IMR-90 (cell line): ENCODE data around the gene ACSS1. TPM values are rescaled to one million over a fixed set of nuclear protein-coding genes. Genes with fewer than 3 reads are reported as not detected.

ENCODE experiments used
- ATAC-seq: fragments of 200-7000 bp; cut with Tn5 transposase; 2 replicates; pipeline ENCODE4 v1.9.1; 2020; ENCODE audit warnings: low read depth, mild to moderate bottlenecking, moderate library complexity
- BruUV-seq: library from RNA; stranded (reverse); fragments of 400-500 nt; replicated peaks from 2 replicates; lab custom pipeline; 2021; lab: Mats Ljungman, UMichigan
- CTCF ChIA-PET: fragments of 300-600 bp; formaldehyde crosslinking; extraction: SDS; loops from one replicate; lab custom pipeline; 2021; ENCODE audit warnings: antibody characterized with exemption; lab: Yijun Ruan, JAX
- POLR2A ChIA-PET: fragments of 300-600 bp; sonication (Branson Sonifier 250); formaldehyde crosslinking; loops from one replicate; lab custom pipeline; 2022; ENCODE audit warnings: antibody characterized with exemption; ENCODE audit not compliant: unreplicated experiment; lab: Charles Lee
- DNase-seq: peaks from one replicate; pipeline ENCODE4 v3.0.0; 2013
- H2AFZ ChIP-seq: replicated peaks from 2 replicates; pipeline ENCODE3; 2013; ENCODE audit warnings: low read length, mild to moderate bottlenecking; ENCODE audit not compliant: poor library complexity
- H2AK5ac ChIP-seq: 2 replicates; pipeline ENCODE4 v1.6.1; 2013; ENCODE audit warnings: low read depth, low read length, inconsistent platforms
- H2AK9ac ChIP-seq: replicated peaks from 2 replicates; pipeline ENCODE3; 2013; ENCODE audit warnings: mild to moderate bottlenecking, low read depth, low read length, moderate library complexity; ENCODE audit not compliant: poor library complexity
- H2BK120ac ChIP-seq: 2 replicates; pipeline ENCODE4 v1.6.1; 2013; ENCODE audit warnings: low read depth, low read length, inconsistent platforms
- H2BK15ac ChIP-seq: 3 replicates; pipeline ENCODE4 v1.6.1; 2013; ENCODE audit warnings: low read depth, low read length, inconsistent platforms
- H2BK20ac ChIP-seq: 2 replicates; pipeline ENCODE4 v1.6.1; 2013; ENCODE audit warnings: low read depth, mild to moderate bottlenecking, inconsistent platforms, low read length, moderate library complexity
- H2BK5ac ChIP-seq: 2 replicates; pipeline ENCODE4 v1.6.1; 2013; ENCODE audit warnings: mild to moderate bottlenecking, low read depth, low read length, inconsistent platforms; ENCODE audit not compliant: poor library complexity, severe bottlenecking
- H3K14ac ChIP-seq: replicated peaks from 2 replicates; pipeline ENCODE4 v1.6.1; 2013; ENCODE audit warnings: low read depth, low read length, inconsistent platforms
- H3K18ac ChIP-seq: 2 replicates; pipeline ENCODE4 v1.6.1; 2013; ENCODE audit warnings: low read depth, low read length, control low read depth
- H3K23ac ChIP-seq: 2 replicates; pipeline ENCODE4 v1.6.1; 2013; ENCODE audit warnings: low read depth, low read length, inconsistent platforms
- H3K27ac ChIP-seq: 2 replicates; pipeline ENCODE4 v1.5.1; 2013; ENCODE audit warnings: mild to moderate bottlenecking, control low read depth, low read length; ENCODE audit not compliant: insufficient read depth
- H3K27me3 ChIP-seq: 2 replicates; pipeline ENCODE4 v1.6.1; 2013; ENCODE audit warnings: low read length; ENCODE audit not compliant: control insufficient read depth, insufficient read depth
- H3K36me3 ChIP-seq: 2 replicates; pipeline ENCODE4 v1.6.1; 2013; ENCODE audit warnings: low read length, mixed read lengths; ENCODE audit not compliant: control insufficient read depth, insufficient read depth
- H3K4ac ChIP-seq: 2 replicates; pipeline ENCODE4 v1.6.1; 2013; ENCODE audit warnings: low read depth, low read length, inconsistent platforms
- H3K4me1 ChIP-seq: 2 replicates; pipeline ENCODE4 v1.6.1; 2013; ENCODE audit warnings: low read length, mixed read lengths; ENCODE audit not compliant: control insufficient read depth, insufficient read depth
- H3K4me2 ChIP-seq: 2 replicates; pipeline ENCODE4 v1.6.1; 2013; ENCODE audit warnings: low read depth, mild to moderate bottlenecking, control low read depth, low read length, moderate library complexity
- H3K4me3 ChIP-seq: 2 replicates; pipeline ENCODE4 v1.5.1; 2013; ENCODE audit warnings: low read depth, mild to moderate bottlenecking, control low read depth, low read length, moderate library complexity; ENCODE audit not compliant: insufficient read depth
- H3K56ac ChIP-seq: 2 replicates; pipeline ENCODE4 v1.6.1; 2013; ENCODE audit warnings: low read length, inconsistent platforms; ENCODE audit not compliant: insufficient read depth; ENCODE audit errors: extremely low read depth
- H3K79me1 ChIP-seq, 2 experiments: 2 replicates each; pipeline ENCODE4 v1.6.1; 2013; ENCODE audit warnings: low read length in 2 of 2, inconsistent platforms in 1 of 2, low read depth in 1 of 2
- H3K9ac ChIP-seq: 2 replicates; pipeline ENCODE4 v1.6.1; 2013; ENCODE audit warnings: low read depth, low read length, control low read depth
- H3K9me1 ChIP-seq: 2 replicates; pipeline ENCODE4 v1.6.1; 2013; ENCODE audit warnings: low read length, inconsistent platforms; ENCODE audit not compliant: insufficient read depth
- H3K9me3 ChIP-seq: 2 replicates; pipeline ENCODE4 v1.6.1; 2013; ENCODE audit warnings: low read length; ENCODE audit not compliant: control insufficient read depth, insufficient read depth
- H4K20me1 ChIP-seq: 2 replicates; pipeline ENCODE4 v1.6.1; 2013; ENCODE audit warnings: low read length, inconsistent platforms; ENCODE audit not compliant: insufficient read depth
- H4K5ac ChIP-seq: 2 replicates; pipeline ENCODE4 v1.6.1; 2013; ENCODE audit warnings: mild to moderate bottlenecking, low read depth, low read length, control low read depth
- H4K8ac ChIP-seq, 2 experiments: 2 replicates each; pipeline ENCODE4 v1.6.1; 2013; ENCODE audit warnings: low read depth in 2 of 2, low read length in 2 of 2, control low read depth in 1 of 2, inconsistent platforms in 1 of 2
- H4K91ac ChIP-seq: 2 replicates; pipeline ENCODE4 v1.6.1; 2013; ENCODE audit warnings: low read depth, low read length, inconsistent platforms; ENCODE audit not compliant: insufficient read depth
- BHLHE40 ChIP-seq: fragments of 150-350 bp; IDR thresholded peaks from 2 replicates; pipeline ENCODE4 v1.6.1; 2016; ENCODE audit warnings: mild to moderate bottlenecking, low read depth, low read length
- CEBPB ChIP-seq: IDR thresholded peaks from 2 replicates; pipeline ENCODE4 v1.6.1; 2012; ENCODE audit warnings: low read depth, low read length, improper control_type of control experiment
- CHD1 ChIP-seq: IDR thresholded peaks from 2 replicates; pipeline ENCODE4 v1.6.1; 2012; ENCODE audit warnings: low read depth, low read length, improper control_type of control experiment
- CTCF ChIP-seq: conservative IDR thresholded peaks from 2 replicates; pipeline ENCODE4 v1.5.1; 2012; ENCODE audit warnings: mild to moderate bottlenecking, low read depth, low read length, improper control_type of control experiment
- ELK1 ChIP-seq: fragments of 150-350 bp; IDR thresholded peaks from 2 replicates; pipeline ENCODE4 v1.6.1; 2016; ENCODE audit warnings: low read depth, mild to moderate bottlenecking, low read length, moderate library complexity, borderline replicate concordance
- FOS ChIP-seq: fragments of 150-350 bp; IDR thresholded peaks from 2 replicates; pipeline ENCODE4 v1.6.1; 2016; ENCODE audit warnings: low read depth, low read length
- MAFK ChIP-seq: IDR thresholded peaks from 2 replicates; pipeline ENCODE4 v1.6.1; 2012; ENCODE audit warnings: low read depth, low read length, improper control_type of control experiment
- MAZ ChIP-seq: IDR thresholded peaks from 2 replicates; pipeline ENCODE4 v1.6.1; 2012; ENCODE audit warnings: low read depth, mild to moderate bottlenecking, low read length, improper control_type of control experiment, moderate library complexity, borderline replicate concordance
- MXI1 ChIP-seq: IDR thresholded peaks from 2 replicates; pipeline ENCODE4 v1.6.1; 2012; ENCODE audit warnings: low read depth, mild to moderate bottlenecking, low read length, moderate library complexity, borderline replicate concordance
- NFE2L2 ChIP-seq: fragments of 150-350 bp; IDR thresholded peaks from 2 replicates; pipeline ENCODE4 v1.6.1; 2016; ENCODE audit warnings: low read depth, mild to moderate bottlenecking, low read length
- POLR2A ChIP-seq: IDR thresholded peaks from 2 replicates; pipeline ENCODE4 v1.6.1; 2012; ENCODE audit warnings: mild to moderate bottlenecking, low read depth, low read length
- RAD21 ChIP-seq: IDR thresholded peaks from 2 replicates; pipeline ENCODE4 v1.6.1; 2012; ENCODE audit warnings: low read length, improper control_type of control experiment
- RCOR1 ChIP-seq: IDR thresholded peaks from 2 replicates; pipeline ENCODE4 v1.6.1; 2012; ENCODE audit warnings: mild to moderate bottlenecking, low read length, improper control_type of control experiment; ENCODE audit not compliant: insufficient replicate concordance
- RFX5 ChIP-seq: IDR thresholded peaks from 2 replicates; pipeline ENCODE4 v1.8.0; 2012; ENCODE audit warnings: low read depth, mild to moderate bottlenecking, low read length, moderate library complexity
- SMC3 ChIP-seq: fragments of 150-350 bp; IDR thresholded peaks from 2 replicates; pipeline ENCODE4 v1.6.1; 2016; ENCODE audit warnings: low read depth, mild to moderate bottlenecking, antibody characterized with exemption, low read length, moderate library complexity
- USF2 ChIP-seq: fragments of 150-350 bp; IDR thresholded peaks from 2 replicates; pipeline ENCODE4 v1.6.1; 2017; ENCODE audit warnings: mild to moderate bottlenecking, antibody characterized with exemption, low read length, low read depth
- WGBS, 2 experiments: methylation state at CpG; one replicate each; pipeline versions ENCODE4 v1.1.5 to v1.1.7; 2013; ENCODE audit warnings: missing lambda C conversion rate in 2 of 2; ENCODE audit not compliant: insufficient read length in 1 of 2; ENCODE audit errors: extremely low coverage in 2 of 2; 5-methylcytosine and 5-hydroxymethylcytosine counted together
- dilution Hi-C: fragments of 300-500 bp; cut with HindIII; formaldehyde crosslinking; loops from one replicate; pipeline ENCODE4 v1.14.3; 2018; ENCODE audit warnings: low sequenced_read_pairs; ENCODE audit not compliant: unreplicated experiment
- in situ Hi-C: fragments of 300-500 bp; cut with MboI; formaldehyde crosslinking; loops from 3 replicates; pipeline ENCODE4 v1.14.3; 2019; ENCODE audit warnings: low sequenced_read_pairs, inconsistent platforms, mixed read lengths
- intact Hi-C: fragments of 100-400 bp; cut with micrococcal nuclease; formaldehyde crosslinking; loops from 2 replicates; pipeline ENCODE4 v1.10.0; 2022
- polyA plus RNA-seq, 3 experiments: library from polyadenylated mRNA; depleted of rRNA; stranded (reverse); fragments of >200 nt; gene quantifications; 2 replicates each; pipeline ENCODE4 v1.2.3, GENCODE V29; 2012; ENCODE audit warnings: low replicate concordance in 1 of 3
- total RNA-seq: library from RNA; depleted of rRNA; stranded (reverse); fragments of >200 nt; gene quantifications from 2 replicates; pipeline ENCODE4 v1.2.3, GENCODE V29; 2012

The ACSS1 gene
- total and polyA plus RNA-seq, 2 of the 4 experiments (the other 2 are of a cell fraction): 0.72 to 1.2 TPM

- H3K4me1 ChIP-seq: peaks cover 3% of the 10 kb centered on the region; the same call in 1 of the 2 replicates
- TF ChIP-seq CHD1 (no peak), RAD21 (no peak), ELK1 (no peak), USF2 (no peak), SMC3 (no peak), MXI1 (no peak), MAFK (no peak), BHLHE40 (no peak), POLR2A (no peak), RFX5 (no peak), FOS (no peak), RCOR1 (no peak), MAZ (no peak), CEBPB (no peak), NFE2L2 (no peak), CTCF (no peak)
- in situ Hi-C loops (loop anchor here (5.0 to 10.0 kb wide), 2 partner anchors 66 to 192 kb away; no protein-coding TSS in a partner anchor), intact Hi-C loops (no loop called here), dilution Hi-C loops (no loop called here)
- no peak overlapping the region for H4K8ac ChIP-seq
- H3K4me2 ChIP-seq: no peak overlapping the region
- no peaks in the 10 kb centered on the region; the same call in 1 of the 2 replicates for H4K20me1 ChIP-seq
- WGBS, 2 experiments: 81% methylated on average over 4 of the region's 7 CpGs; no CpG with 5 or more reads in 1 of the 2 experiments
- H3K27me3 ChIP-seq: peaks cover 75% of the 10 kb centered on the region
- DNase-seq (no peak), ATAC-seq (no peak)
- ChIA-PET CTCF (interaction anchor here (1.0 to 1.7 kb wide), 2 partner anchors 67 to 69 kb away, joined by 4 to 5 read pairs; no protein-coding TSS in a partner anchor), POLR2A (no interaction called here)
- no peak overlapping the region for H2BK20ac ChIP-seq
- H2AFZ ChIP-seq: no peak overlapping the region
- no peak overlapping the region for H4K91ac ChIP-seq
- no peak overlapping the region for H2AK9ac ChIP-seq
- H4K5ac ChIP-seq: no peak overlapping the region
- H2BK5ac ChIP-seq: no peak overlapping the region
- no peak overlapping the region for H3K18ac ChIP-seq
- H2BK120ac ChIP-seq: no peak overlapping the region
- no TSS peak for BruUV-seq
- H2BK15ac ChIP-seq: no peak overlapping the region
- no peak overlapping the region for H3K14ac ChIP-seq
- H3K27ac ChIP-seq: no peak overlapping the region
- no peaks in the 10 kb centered on the region for H3K36me3 ChIP-seq
- no peaks in the 10 kb centered on the region for H3K79me1 ChIP-seq
- H3K9ac ChIP-seq: no peak overlapping the region
- H3K9me1 ChIP-seq: peaks cover 9% of the 10 kb centered on the region
- no peaks in the 10 kb centered on the region for H3K9me3 ChIP-seq
- no peak overlapping the region for H3K56ac ChIP-seq
- H2AK5ac ChIP-seq: no peak overlapping the region
- no peak overlapping the region for H3K4me3 ChIP-seq
- no peak overlapping the region for H3K4ac ChIP-seq
- no peak overlapping the region for H3K23ac ChIP-seq
Measured at GRCh38 chr20:25062841-25063240, 4.9 kb upstream of the ACSS1 start.
